ENCODE results near the gene PTEN. TPM values are rescaled to one million over a fixed set of nuclear protein-coding genes. Genes with fewer than 3 reads are reported as not detected.

The PTEN gene
- total RNA-seq, 3 donors from 2014 or later, result 178 to 366 (median 186) TPM

DNA sequence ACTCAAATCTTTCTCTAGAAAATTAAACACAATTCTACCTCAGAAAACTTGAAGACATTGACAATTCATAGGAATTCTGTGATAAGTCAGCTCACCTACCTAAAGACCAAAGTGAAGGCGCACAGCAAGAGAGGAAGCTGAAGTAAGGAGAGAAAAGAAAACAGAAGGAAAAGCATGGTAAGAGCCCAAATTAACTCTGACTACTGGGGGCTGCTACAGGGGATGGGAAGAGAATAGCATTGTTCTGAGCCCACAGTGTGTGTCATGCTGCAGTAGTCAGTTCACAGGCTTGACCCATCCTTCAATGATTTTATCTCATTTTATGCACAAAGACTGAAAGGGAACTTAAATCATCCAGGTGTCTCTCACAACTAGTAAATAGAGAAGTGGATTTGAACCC is 111.3 kb downstream of the PTEN start:
- DNase-seq (ENCODE audit: low spot score in 2 of 2), result no peak
- Histone ChIP-seq H3K27me3 (no peaks in the 10 kb centered on the region), H3K4me1 (no peaks in the 10 kb centered on the region), H3K27ac (no peak overlapping the region), H3K4me3 (no peak overlapping the region), H3K9me3 (no peaks in the 10 kb centered on the region), H3K36me3 (no peaks in the 10 kb centered on the region)
- intact Hi-C loops (cut with DNase I; ENCODE audit: low total_unique reads), result no loop called here
- no peak for TF ChIP-seq POLR2A (IDR thresholded peaks at IDR 0.05)
- TF ChIP-seq POLR2AphosphoS5 (IDR thresholded peaks at IDR 0.05), result no peak
- TF ChIP-seq, protein P1, sequence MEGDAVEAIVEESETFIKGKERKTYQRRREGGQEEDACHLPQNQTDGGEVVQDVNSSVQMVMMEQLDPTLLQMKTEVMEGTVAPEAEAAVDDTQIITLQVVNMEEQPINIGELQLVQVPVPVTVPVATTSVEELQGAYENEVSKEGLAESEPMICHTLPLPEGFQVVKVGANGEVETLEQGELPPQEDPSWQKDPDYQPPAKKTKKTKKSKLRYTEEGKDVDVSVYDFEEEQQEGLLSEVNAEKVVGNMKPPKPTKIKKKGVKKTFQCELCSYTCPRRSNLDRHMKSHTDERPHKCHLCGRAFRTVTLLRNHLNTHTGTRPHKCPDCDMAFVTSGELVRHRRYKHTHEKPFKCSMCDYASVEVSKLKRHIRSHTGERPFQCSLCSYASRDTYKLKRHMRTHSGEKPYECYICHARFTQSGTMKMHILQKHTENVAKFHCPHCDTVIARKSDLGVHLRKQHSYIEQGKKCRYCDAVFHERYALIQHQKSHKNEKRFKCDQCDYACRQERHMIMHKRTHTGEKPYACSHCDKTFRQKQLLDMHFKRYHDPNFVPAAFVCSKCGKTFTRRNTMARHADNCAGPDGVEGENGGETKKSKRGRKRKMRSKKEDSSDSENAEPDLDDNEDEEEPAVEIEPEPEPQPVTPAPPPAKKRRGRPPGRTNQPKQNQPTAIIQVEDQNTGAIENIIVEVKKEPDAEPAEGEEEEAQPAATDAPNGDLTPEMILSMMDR (IDR thresholded peaks at IDR 0.05), result no peak

DNA sequence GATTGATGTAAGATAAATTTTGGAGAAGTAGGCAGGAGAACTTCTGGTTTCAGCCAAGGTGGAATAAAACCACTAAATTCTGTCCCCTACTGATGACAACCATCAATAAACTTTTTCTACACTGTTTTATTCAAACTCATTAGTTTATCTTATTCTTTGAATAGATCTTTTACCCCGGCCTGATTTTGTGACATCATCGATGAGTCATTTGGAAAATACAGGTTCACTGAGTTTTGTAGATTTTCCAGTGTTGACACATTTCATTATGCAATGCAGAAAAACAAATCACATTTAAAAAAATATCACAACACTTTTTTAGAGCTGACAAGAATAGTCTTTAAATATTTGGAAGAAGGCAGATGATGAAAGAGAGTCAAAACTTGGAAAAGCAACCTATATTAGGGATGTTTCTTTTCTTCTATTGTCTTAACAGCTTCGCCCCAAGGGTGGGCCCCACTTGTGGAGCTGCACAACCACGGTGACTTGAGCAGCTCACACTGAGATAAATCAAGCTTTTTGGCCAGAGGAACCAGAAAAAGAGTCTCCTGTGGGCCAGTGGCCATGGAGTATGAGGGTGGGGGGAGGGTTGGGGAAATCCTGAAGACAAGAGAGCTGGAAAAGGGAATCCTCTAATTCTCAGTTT is 112.8 kb downstream of the PTEN start:
- TF ChIP-seq, protein P1 (IDR thresholded peaks at IDR 0.05), result no peak
- TF ChIP-seq POLR2AphosphoS5 (IDR thresholded peaks at IDR 0.05) (no peak), POLR2A (IDR thresholded peaks at IDR 0.05) (no peak)

DNA sequence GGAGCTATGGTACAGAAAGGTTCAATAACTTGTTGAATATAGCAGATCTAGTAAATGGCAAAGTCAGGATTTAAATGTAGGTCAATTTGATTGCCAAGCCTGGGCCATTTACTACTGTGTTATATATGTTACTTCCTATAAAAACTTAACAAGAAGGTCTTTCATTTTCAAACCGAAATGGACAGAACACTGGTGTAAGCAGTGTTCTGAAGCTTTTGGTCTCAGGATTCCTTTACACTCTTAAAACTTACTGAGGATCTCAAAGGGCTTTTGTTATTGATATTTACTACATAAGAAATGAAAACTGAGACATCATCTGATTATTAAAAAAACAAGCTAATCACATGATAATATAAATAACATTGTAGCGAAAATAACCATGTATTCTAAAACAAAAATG is 114.7 kb downstream of the PTEN start:
- intact Hi-C loops (cut with DNase I; ENCODE audit: low total_unique reads), result no loop called here
- Histone ChIP-seq H3K27ac (no peak overlapping the region), H3K27me3 (no peaks in the 10 kb centered on the region), H3K9me3 (no peaks in the 10 kb centered on the region), H3K4me1 (no peaks in the 10 kb centered on the region), H3K36me3 (no peaks in the 10 kb centered on the region), H3K4me3 (no peak overlapping the region)
- TF ChIP-seq POLR2AphosphoS5 (IDR thresholded peaks at IDR 0.05) (no peak), POLR2A (IDR thresholded peaks at IDR 0.05) (no peak)
- TF ChIP-seq, protein P1 (IDR thresholded peaks at IDR 0.05), result no peak
- DNase-seq (ENCODE audit: low spot score in 2 of 2), result no peak

More for the DNA sequence above, 112.8 kb downstream of the PTEN start:
- no peak for DNase-seq (ENCODE audit: low spot score in 2 of 2)
- Histone ChIP-seq H3K4me3 (no peak overlapping the region), H3K27me3 (no peaks in the 10 kb centered on the region), H3K4me1 (no peaks in the 10 kb centered on the region), H3K9me3 (no peaks in the 10 kb centered on the region), H3K36me3 (no peaks in the 10 kb centered on the region), H3K27ac (no peak overlapping the region)
- intact Hi-C loops (cut with DNase I; ENCODE audit: low total_unique reads), result no loop called here

DNA sequence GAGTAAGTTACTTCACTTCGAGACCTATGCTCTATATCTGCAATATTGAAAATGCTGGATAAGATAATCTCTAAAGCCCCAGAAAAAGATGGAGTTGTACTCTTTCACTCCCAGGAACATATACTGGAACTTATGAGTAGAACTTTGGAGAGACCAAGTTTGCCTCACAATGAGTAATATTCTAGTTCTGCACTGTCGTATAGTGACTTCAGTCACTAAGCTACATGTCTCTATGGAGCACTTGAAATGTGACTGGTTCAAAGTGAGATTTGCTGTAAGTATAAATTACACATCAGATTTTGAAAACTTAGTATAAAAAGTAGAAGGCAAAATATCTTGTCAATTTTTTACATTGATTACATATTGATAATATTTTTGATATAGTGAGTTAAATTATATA is 116.4 kb downstream of the PTEN start:
- Histone ChIP-seq H3K36me3 (no peaks in the 10 kb centered on the region), H3K4me3 (no peak overlapping the region), H3K27ac (no peak overlapping the region), H3K9me3 (no peaks in the 10 kb centered on the region), H3K27me3 (no peaks in the 10 kb centered on the region), H3K4me1 (no peaks in the 10 kb centered on the region)
- intact Hi-C loops (cut with DNase I; ENCODE audit: low total_unique reads), result no loop called here
- DNase-seq (ENCODE audit: low spot score in 2 of 2), result no peak
- TF ChIP-seq POLR2A (IDR thresholded peaks at IDR 0.05), result no peak
- TF ChIP-seq POLR2AphosphoS5 (IDR thresholded peaks at IDR 0.05), result no peak
- TF ChIP-seq, protein P1 (IDR thresholded peaks at IDR 0.05), result no peak

DNA sequence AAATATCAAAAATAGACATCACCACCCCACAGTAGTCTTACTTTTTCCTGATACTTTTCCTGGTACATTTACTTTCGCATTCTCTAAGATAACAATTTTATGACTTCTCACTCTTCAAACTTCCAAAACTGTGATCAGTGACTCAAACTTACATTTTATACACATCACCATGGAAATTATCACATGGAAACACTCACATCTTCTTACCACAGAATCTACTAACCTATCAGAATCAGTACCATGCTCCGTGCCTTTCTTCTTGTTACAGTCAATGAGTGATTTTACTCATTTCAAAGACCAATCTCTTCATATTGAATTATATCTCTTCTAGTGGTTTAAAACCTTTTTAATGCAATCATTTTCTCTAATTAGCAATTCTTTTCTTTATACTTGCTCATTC is 120.3 kb downstream of the PTEN start:
- Histone ChIP-seq H3K4me1 (no peaks in the 10 kb centered on the region), H3K27me3 (no peaks in the 10 kb centered on the region), H3K36me3 (no peaks in the 10 kb centered on the region), H3K4me3 (no peak overlapping the region), H3K27ac (no peak overlapping the region), H3K9me3 (no peaks in the 10 kb centered on the region)
- TF ChIP-seq POLR2A (IDR thresholded peaks at IDR 0.05), result no peak
- intact Hi-C loops (cut with DNase I; ENCODE audit: low total_unique reads), result no loop called here
- no peak for DNase-seq (ENCODE audit: low spot score in 2 of 2)

Measured in breast epithelium (tissue), 4 donors.